Right lobe of liver (tissue), 4 donors: ENCODE results near the gene TBC1D24.

Experiments
- POLR2A ChIP-seq: fragments of 450-650 bp; IDR thresholded peaks from one replicate; pipeline ENCODE4 v1.6.1; 2017; ENCODE audit warnings: antibody characterized with exemption, mild to moderate bottlenecking
- TF ChIP-seq, protein P1 (sequence below), 4 donors: fragments of 200-600 bp in 3 of 4; fragments of 450-650 bp in 1 of 4; IDR thresholded peaks; one replicate each; pipeline versions ENCODE4 v1.5.1 to v1.8.0; 2016 to 2022; ENCODE audit warnings: antibody characterized with exemption in 4 of 4, mild to moderate bottlenecking in 2 of 4
- donor health status: DM: no; HTN: no; CAD: no.
- donor health status: DM: no; HTN: no; CAD: no.
- donor health status: DM: no; HTN: yes; CAD: no.

GRCh38 chr16:2512735-2513404 lies 37.9 kb downstream of the TBC1D24 start:
- no peak for TF ChIP-seq POLR2A
- TF ChIP-seq, protein P1, sequence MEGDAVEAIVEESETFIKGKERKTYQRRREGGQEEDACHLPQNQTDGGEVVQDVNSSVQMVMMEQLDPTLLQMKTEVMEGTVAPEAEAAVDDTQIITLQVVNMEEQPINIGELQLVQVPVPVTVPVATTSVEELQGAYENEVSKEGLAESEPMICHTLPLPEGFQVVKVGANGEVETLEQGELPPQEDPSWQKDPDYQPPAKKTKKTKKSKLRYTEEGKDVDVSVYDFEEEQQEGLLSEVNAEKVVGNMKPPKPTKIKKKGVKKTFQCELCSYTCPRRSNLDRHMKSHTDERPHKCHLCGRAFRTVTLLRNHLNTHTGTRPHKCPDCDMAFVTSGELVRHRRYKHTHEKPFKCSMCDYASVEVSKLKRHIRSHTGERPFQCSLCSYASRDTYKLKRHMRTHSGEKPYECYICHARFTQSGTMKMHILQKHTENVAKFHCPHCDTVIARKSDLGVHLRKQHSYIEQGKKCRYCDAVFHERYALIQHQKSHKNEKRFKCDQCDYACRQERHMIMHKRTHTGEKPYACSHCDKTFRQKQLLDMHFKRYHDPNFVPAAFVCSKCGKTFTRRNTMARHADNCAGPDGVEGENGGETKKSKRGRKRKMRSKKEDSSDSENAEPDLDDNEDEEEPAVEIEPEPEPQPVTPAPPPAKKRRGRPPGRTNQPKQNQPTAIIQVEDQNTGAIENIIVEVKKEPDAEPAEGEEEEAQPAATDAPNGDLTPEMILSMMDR (IDR thresholded peaks at IDR 0.05), result no peak
